ENCODE results near the gene FAM43B.

Gene FAM43B

GRCh38 chr1:20593756-20594155, 41.4 kb downstream of the FAM43B start:
- no peak for DNase-seq

DNA sequence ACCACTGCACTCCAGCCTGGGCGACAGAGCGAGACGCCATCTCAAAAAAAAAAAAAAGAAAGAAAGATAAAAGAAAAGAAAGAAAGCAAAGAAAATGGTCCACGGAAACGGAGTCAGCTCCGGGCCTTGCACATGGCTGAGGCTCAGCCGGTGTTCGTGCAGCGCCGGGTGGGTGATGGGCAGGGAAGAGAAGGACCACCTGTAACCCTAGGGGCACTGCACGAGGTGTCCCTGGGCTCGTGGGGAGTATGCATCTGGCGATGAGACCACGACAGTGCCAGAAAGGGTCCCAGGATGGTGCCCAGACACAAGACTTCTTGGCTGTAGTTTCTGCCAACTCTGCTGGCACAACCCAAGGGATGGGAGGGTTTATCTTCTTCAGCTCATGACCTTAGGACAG, 42.4 kb downstream of the FAM43B start:
- DNase-seq, result no peak

GRCh38 chr1:20596106-20596505, 43.7 kb downstream of the FAM43B start:
- no peak for DNase-seq

- DNase-seq, result peak; percentile 87 to 88
Measured at GRCh38 chr1:20597650-20598049, 45.3 kb downstream of the FAM43B start.

DNA sequence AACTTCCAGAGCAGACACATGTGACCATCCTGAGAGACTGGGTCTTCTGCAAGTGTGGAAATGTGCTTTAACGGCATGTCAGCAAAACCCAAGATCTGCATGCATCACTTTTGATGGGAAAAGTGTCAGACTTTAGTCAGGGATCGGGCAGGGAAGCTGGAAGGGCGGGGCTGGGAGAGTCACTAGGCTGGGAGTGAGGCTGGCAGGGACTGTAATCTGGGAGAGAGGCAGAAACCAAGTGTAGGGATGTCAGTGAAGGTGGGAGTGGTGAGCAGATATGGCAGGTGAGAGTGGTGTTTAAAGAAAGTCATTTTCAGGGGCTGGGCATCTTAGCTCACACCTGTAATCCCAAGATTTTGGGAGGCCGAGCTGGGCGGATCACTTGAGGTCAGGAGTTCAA, 47.8 kb downstream of the FAM43B start:
- DNase-seq, result no peak

DNA sequence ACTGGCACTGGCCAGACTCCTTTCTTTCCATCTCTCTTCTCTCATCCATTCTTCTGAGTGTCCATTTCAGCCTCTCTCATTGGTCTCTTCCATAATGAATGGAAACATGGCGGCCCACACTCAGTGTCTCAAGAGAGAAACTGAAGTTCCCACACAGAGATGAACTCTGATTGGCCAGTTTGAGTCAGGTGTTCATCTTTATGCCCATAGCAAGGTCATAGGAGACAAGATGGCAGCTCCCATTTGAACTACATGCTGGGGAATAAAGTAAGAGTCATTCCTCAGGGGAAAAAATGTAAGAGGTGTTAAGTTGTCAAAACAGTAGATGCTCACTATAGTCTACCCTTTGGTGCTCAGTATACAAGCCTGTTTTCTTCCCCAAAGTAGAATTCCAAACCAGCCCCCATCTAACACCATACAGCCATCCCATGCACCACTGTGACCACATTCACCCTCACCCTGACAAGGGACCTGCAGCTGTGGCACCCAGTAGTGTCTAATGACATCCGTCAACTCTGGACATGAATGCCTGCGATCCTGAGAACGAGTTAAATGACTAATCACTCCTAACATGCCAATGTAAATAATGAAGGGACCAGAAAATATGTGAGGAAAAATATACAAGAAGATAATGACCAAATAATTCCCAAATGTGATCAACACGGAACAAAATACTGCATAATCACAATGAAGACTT, 48.9 kb downstream of the FAM43B start:
- DNase-seq, result no peak

DNA sequence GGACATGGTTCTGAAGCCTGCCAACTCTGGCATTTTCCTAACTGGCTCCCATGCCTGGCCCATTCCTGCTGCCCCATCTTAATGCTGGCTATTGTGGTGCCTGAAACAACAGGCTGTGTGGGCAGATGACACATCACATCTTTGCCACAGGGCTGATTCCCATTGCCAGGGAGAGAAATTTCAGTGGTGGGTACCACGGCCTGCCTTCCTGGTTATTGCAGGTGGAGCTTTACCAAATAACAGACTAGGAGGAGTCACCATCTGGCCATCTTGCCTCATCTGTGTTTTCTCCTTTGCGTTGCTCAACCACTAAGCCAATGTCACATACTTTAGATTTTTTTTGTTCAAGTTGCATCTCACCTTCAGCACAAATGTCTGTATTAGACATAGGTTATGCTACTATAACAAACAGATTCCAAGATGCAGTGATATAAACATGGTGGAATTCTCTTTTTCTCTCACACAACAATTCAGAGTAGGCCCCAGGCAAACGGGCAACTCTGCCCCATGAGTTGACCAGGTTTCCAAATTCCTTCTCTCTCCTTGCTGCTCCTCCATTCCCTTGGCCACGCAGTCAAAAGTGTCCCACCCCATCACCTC, 50.6 kb downstream of the FAM43B start:
- no peak for DNase-seq

GRCh38 chr1:20603504-20604464, 51.4 kb downstream of the FAM43B start:
- peak; percentile 53 to 67 for DNase-seq
